Middle frontal gyrus (tissue), 1 donor: ENCODE results near the gene BLVRA.

Experiments
- DNase-seq: peaks from one replicate; pipeline ENCODE4 v3.0.0-alpha.2; 2015; ENCODE audit warnings: low spot score; ENCODE audit errors: extremely low spot score

Gene BLVRA

GRCh38 chr7:43855176-43855575, 96.7 kb downstream of the BLVRA start:
- DNase-seq = no peak

GRCh38 chr7:43856316-43856715, 97.8 kb downstream of the BLVRA start:
- DNase-seq = no peak
